ENCODE data around the gene ETFA. TPM values are rescaled to one million over a fixed set of nuclear protein-coding genes. Genes with fewer than 3 reads are reported as not detected.

ETFA gene
- 144 and 146 TPM in 2 replicates for total RNA-seq

- intact Hi-C loops (cut with micrococcal nuclease) = loop anchor here (2.0 kb wide), 2 partner anchors 25 kb away; partner anchors contain the start of gene ISL2
- Mint-ChIP-seq H3K9me3 (no peaks in the 10 kb centered on the region), H3K4me3 (peak within 1 kb of the TSS; percentile 90), H3K27ac (peak within 1 kb of the TSS; percentile 86), H3K4me1 (peaks cover 22% of the 10 kb centered on the region), H3K36me3 (ENCODE audit: low read depth) (peaks cover 16% of the 10 kb centered on the region), H3K27me3 (peaks cover 2% of the 10 kb centered on the region)
- peak; percentile 97 for DNase-seq
These were observed at the start of gene ETFA for GRCh38 chr15:76311100-76311953. TSS of gene ETFA (minus strand) at chr15:76311469. CDS start at chr15:76311388, 81 bp downstream.

GRCh38 chr15:76360416-76360815 lies 49.1 kb upstream of the ETFA start:
- no peak for DNase-seq
- H3K27me3 Mint-ChIP-seq = peaks cover 2% of the 10 kb centered on the region
- H3K27ac Mint-ChIP-seq = no peak overlapping the region
- no peak overlapping the region for H3K4me3 Mint-ChIP-seq
- peaks cover 2% of the 10 kb centered on the region for H3K36me3 Mint-ChIP-seq (ENCODE audit: low read depth)
- no peaks in the 10 kb centered on the region for H3K9me3 Mint-ChIP-seq
- H3K4me1 Mint-ChIP-seq = no peaks in the 10 kb centered on the region
- intact Hi-C loops (cut with micrococcal nuclease) = no loop called here

GRCh38 chr15:76359152-76359551 lies 47.9 kb upstream of the ETFA start:
- no peaks in the 10 kb centered on the region for H3K9me3 Mint-ChIP-seq
- peaks cover 2% of the 10 kb centered on the region for H3K36me3 Mint-ChIP-seq (ENCODE audit: low read depth)
- intact Hi-C loops (cut with micrococcal nuclease) = no loop called here
- peaks cover 7% of the 10 kb centered on the region for H3K27me3 Mint-ChIP-seq
- DNase-seq = no peak
- no peak overlapping the region for H3K27ac Mint-ChIP-seq
- no peak overlapping the region for H3K4me3 Mint-ChIP-seq
- H3K4me1 Mint-ChIP-seq = no peaks in the 10 kb centered on the region

- Mint-ChIP-seq H3K36me3 (ENCODE audit: low read depth) (peaks cover 2% of the 10 kb centered on the region), H3K4me3 (no peak overlapping the region), H3K27me3 (peaks cover 7% of the 10 kb centered on the region), H3K9me3 (no peaks in the 10 kb centered on the region), H3K4me1 (no peaks in the 10 kb centered on the region), H3K27ac (no peak overlapping the region)
- intact Hi-C loops (cut with micrococcal nuclease) = no loop called here
- DNase-seq = no peak
These were observed 47.2 kb upstream of the ETFA start for GRCh38 chr15:76358453-76358852.

- Mint-ChIP-seq H3K4me3 (no peak overlapping the region), H3K9me3 (no peaks in the 10 kb centered on the region), H3K36me3 (ENCODE audit: low read depth) (no peaks in the 10 kb centered on the region), H3K4me1 (no peaks in the 10 kb centered on the region), H3K27me3 (peaks cover 14% of the 10 kb centered on the region), H3K27ac (no peak overlapping the region)
- no peak for DNase-seq
- intact Hi-C loops (cut with micrococcal nuclease) = no loop called here
These were observed 43.7 kb upstream of the ETFA start for GRCh38 chr15:76354823-76355440.

- Mint-ChIP-seq H3K27me3 (peaks cover 19% of the 10 kb centered on the region), H3K27ac (no peak overlapping the region), H3K4me1 (no peaks in the 10 kb centered on the region), H3K9me3 (no peaks in the 10 kb centered on the region), H3K4me3 (no peak overlapping the region), H3K36me3 (ENCODE audit: low read depth) (no peaks in the 10 kb centered on the region)
- DNase-seq = no peak
- intact Hi-C loops (cut with micrococcal nuclease) = no loop called here
These were observed 42.6 kb upstream of the ETFA start for GRCh38 chr15:76353903-76354302.

GRCh38 chr15:76353023-76353577 lies 41.8 kb upstream of the ETFA start:
- Mint-ChIP-seq H3K27me3 (peaks cover 24% of the 10 kb centered on the region), H3K27ac (no peak overlapping the region), H3K4me3 (no peak overlapping the region), H3K4me1 (no peaks in the 10 kb centered on the region), H3K9me3 (no peaks in the 10 kb centered on the region), H3K36me3 (ENCODE audit: low read depth) (no peaks in the 10 kb centered on the region)
- no peak for DNase-seq
- intact Hi-C loops (cut with micrococcal nuclease) = no loop called here

- Mint-ChIP-seq H3K9me3 (no peaks in the 10 kb centered on the region), H3K4me1 (peaks cover 8% of the 10 kb centered on the region), H3K27me3 (peaks cover 41% of the 10 kb centered on the region), H3K36me3 (ENCODE audit: low read depth) (peaks cover 8% of the 10 kb centered on the region), H3K4me3 (no peak overlapping the region), H3K27ac (no peak overlapping the region)
- no peak for DNase-seq
- intact Hi-C loops (cut with micrococcal nuclease) = no loop called here
These were observed 38.2 kb upstream of the ETFA start for GRCh38 chr15:76349301-76350070.

GRCh38 chr15:76347482-76348055 lies 36.3 kb upstream of the ETFA start:
- no peak for DNase-seq
- Mint-ChIP-seq H3K9me3 (no peaks in the 10 kb centered on the region), H3K4me1 (peaks cover 12% of the 10 kb centered on the region), H3K27ac (no peak overlapping the region), H3K36me3 (ENCODE audit: low read depth) (peaks cover 8% of the 10 kb centered on the region), H3K27me3 (peaks cover 57% of the 10 kb centered on the region), H3K4me3 (no peak overlapping the region)
- intact Hi-C loops (cut with micrococcal nuclease) = no loop called here

GRCh38 chr15:76346669-76347481 lies 35.6 kb upstream of the ETFA start:
- H3K4me1 Mint-ChIP-seq = peaks cover 15% of the 10 kb centered on the region
- peaks cover 62% of the 10 kb centered on the region for H3K27me3 Mint-ChIP-seq
- H3K27ac Mint-ChIP-seq = no peak overlapping the region
- H3K36me3 Mint-ChIP-seq (ENCODE audit: low read depth) = peaks cover 12% of the 10 kb centered on the region
- intact Hi-C loops (cut with micrococcal nuclease) = no loop called here
- H3K4me3 Mint-ChIP-seq = no peak overlapping the region
- no peak for DNase-seq
- H3K9me3 Mint-ChIP-seq = no peaks in the 10 kb centered on the region

- H3K4me3 Mint-ChIP-seq = peak overlapping the region; percentile 73
- no peaks in the 10 kb centered on the region for H3K9me3 Mint-ChIP-seq
- H3K4me1 Mint-ChIP-seq = peaks cover 20% of the 10 kb centered on the region
- intact Hi-C loops (cut with micrococcal nuclease) = loop anchor here (1.0 kb wide), 1 partner anchor 9 kb away; no protein-coding TSS in a partner anchor
- peak; percentile 72 for DNase-seq
- H3K27me3 Mint-ChIP-seq = peaks cover 65% of the 10 kb centered on the region
- H3K27ac Mint-ChIP-seq = peak overlapping the region; percentile 36
- H3K36me3 Mint-ChIP-seq (ENCODE audit: low read depth) = peaks cover 13% of the 10 kb centered on the region
These were observed 34.8 kb upstream of the ETFA start for GRCh38 chr15:76345880-76346668.

- Mint-ChIP-seq H3K9me3 (no peaks in the 10 kb centered on the region), H3K27ac (peak overlapping the region; percentile 36), H3K4me1 (peaks cover 21% of the 10 kb centered on the region), H3K27me3 (peaks cover 70% of the 10 kb centered on the region), H3K4me3 (peak overlapping the region; percentile 73), H3K36me3 (ENCODE audit: low read depth) (peaks cover 13% of the 10 kb centered on the region)
- DNase-seq = no peak
- intact Hi-C loops (cut with micrococcal nuclease) = loop anchor here (1.0 kb wide), 1 partner anchor 8 kb away; no protein-coding TSS in a partner anchor
These were observed 34.3 kb upstream of the ETFA start for GRCh38 chr15:76345583-76345879.

Measured in activated CD4-positive, alpha-beta T cell treated with anti-CD3 and anti-CD28 coated beads, Interleukin-2, amount 10 ng/mL, durations not matched to agents 24 days and 14 days (primary cell).